ENCODE results near the gene IPPK. TPM values are rescaled to one million over a fixed set of nuclear protein-coding genes. Genes with fewer than 3 reads are reported as not detected.
"Not testable (repeated sequence)": the region's sequence is repeated elsewhere in the genome, so short reads cannot be mapped to it uniquely, and the experiment has no call there.

Gene IPPK
- polyA plus RNA-seq, 1 donor from 2014 or later = 5.2 TPM

GRCh38 chr9:92627651-92628050 is 42.3 kb downstream of the IPPK start:
- Mint-ChIP-seq H3K36me3 (peaks cover 12% of the 10 kb centered on the region), H3K27me3 (no peaks in the 10 kb centered on the region), H3K27ac (no peak overlapping the region), H3K4me1 (peaks cover 0 to 3% (median 2%) of the 10 kb centered on the region in 3 donors), H3K4me3 (no peak overlapping the region), H3K9me3 (peaks cover 0 to 2% (median 0%) of the 10 kb centered on the region in 3 donors)

GRCh38 chr9:92626484-92626883 is 43.4 kb downstream of the IPPK start:
- peaks cover 12% of the 10 kb centered on the region for H3K36me3 Mint-ChIP-seq
- no peak overlapping the region for H3K27ac Mint-ChIP-seq
- H3K9me3 Mint-ChIP-seq = peaks cover 0 to 2% (median 0%) of the 10 kb centered on the region in 3 donors
- no peaks in the 10 kb centered on the region for H3K27me3 Mint-ChIP-seq
- H3K4me3 Mint-ChIP-seq = no peak overlapping the region
- peaks cover 0 to 3% (median 2%) of the 10 kb centered on the region in 3 donors for H3K4me1 Mint-ChIP-seq

GRCh38 chr9:92623936-92624335 is 46.0 kb downstream of the IPPK start:
- H3K4me1 Mint-ChIP-seq, H3K36me3 Mint-ChIP-seq, H3K27ac Mint-ChIP-seq, H3K9me3 Mint-ChIP-seq, H3K4me3 Mint-ChIP-seq, H3K27me3 Mint-ChIP-seq: not testable (repeated sequence)

GRCh38 chr9:92620845-92621244 is 49.1 kb downstream of the IPPK start:
- Mint-ChIP-seq H3K27me3 (no peaks in the 10 kb centered on the region), H3K9me3 (no peaks in the 10 kb centered on the region), H3K4me1 (no peaks in the 10 kb centered on the region), H3K36me3 (peaks cover 4% of the 10 kb centered on the region), H3K27ac (no peak overlapping the region), H3K4me3 (no peak overlapping the region)

GRCh38 chr9:92619601-92620300 is 50.2 kb downstream of the IPPK start:
- H3K9me3 Mint-ChIP-seq = no peaks in the 10 kb centered on the region
- H3K36me3 Mint-ChIP-seq = peaks cover 4% of the 10 kb centered on the region
- no peak overlapping the region for H3K27ac Mint-ChIP-seq
- no peaks in the 10 kb centered on the region for H3K4me1 Mint-ChIP-seq
- no peak overlapping the region for H3K4me3 Mint-ChIP-seq
- no peaks in the 10 kb centered on the region for H3K27me3 Mint-ChIP-seq

GRCh38 chr9:92618633-92619225 is 51.2 kb downstream of the IPPK start:
- Mint-ChIP-seq H3K27me3 (no peaks in the 10 kb centered on the region), H3K4me3 (no peak overlapping the region), H3K4me1 (no peaks in the 10 kb centered on the region), H3K36me3 (peaks cover 4% of the 10 kb centered on the region), H3K9me3 (no peaks in the 10 kb centered on the region), H3K27ac (no peak overlapping the region)

- no peak overlapping the region for H3K4me3 Mint-ChIP-seq
- no peak overlapping the region for H3K27ac Mint-ChIP-seq
- H3K36me3 Mint-ChIP-seq = peaks cover 4% of the 10 kb centered on the region
- no peaks in the 10 kb centered on the region for H3K9me3 Mint-ChIP-seq
- H3K4me1 Mint-ChIP-seq = no peaks in the 10 kb centered on the region
- H3K27me3 Mint-ChIP-seq = no peaks in the 10 kb centered on the region
These were observed 51.9 kb downstream of the IPPK start for GRCh38 chr9:92617951-92618510.

GRCh38 chr9:92617195-92617813 is 52.6 kb downstream of the IPPK start:
- Mint-ChIP-seq H3K4me1 (no peaks in the 10 kb centered on the region), H3K36me3 (peaks cover 4% of the 10 kb centered on the region), H3K9me3 (no peaks in the 10 kb centered on the region), H3K27me3 (no peaks in the 10 kb centered on the region), H3K27ac (peak overlapping the region in 1 of 3 donors; percentile 80), H3K4me3 (no peak overlapping the region)

- H3K27ac Mint-ChIP-seq = peak overlapping the region in 1 of 3 donors; percentile 80
- no peaks in the 10 kb centered on the region for H3K9me3 Mint-ChIP-seq
- no peaks in the 10 kb centered on the region for H3K27me3 Mint-ChIP-seq
- peaks cover 4% of the 10 kb centered on the region for H3K36me3 Mint-ChIP-seq
- H3K4me1 Mint-ChIP-seq = no peaks in the 10 kb centered on the region
- H3K4me3 Mint-ChIP-seq = no peak overlapping the region
These were observed 53.2 kb downstream of the IPPK start for GRCh38 chr9:92616655-92617111.

- Mint-ChIP-seq H3K4me3 (no peak overlapping the region), H3K4me1 (no peaks in the 10 kb centered on the region), H3K36me3 (peaks cover 4% of the 10 kb centered on the region), H3K27me3 (no peaks in the 10 kb centered on the region), H3K27ac (no peak overlapping the region), H3K9me3 (no peaks in the 10 kb centered on the region)
These were observed 53.7 kb downstream of the IPPK start for GRCh38 chr9:92616199-92616641.

GRCh38 chr9:92615790-92616189 is 54.1 kb downstream of the IPPK start:
- Mint-ChIP-seq H3K36me3 (peaks cover 4% of the 10 kb centered on the region), H3K27ac (no peak overlapping the region), H3K27me3 (no peaks in the 10 kb centered on the region), H3K9me3 (no peaks in the 10 kb centered on the region), H3K4me1 (no peaks in the 10 kb centered on the region), H3K4me3 (no peak overlapping the region)

- Mint-ChIP-seq H3K27ac (no peak overlapping the region), H3K27me3 (no peaks in the 10 kb centered on the region), H3K4me1 (no peaks in the 10 kb centered on the region), H3K9me3 (no peaks in the 10 kb centered on the region), H3K36me3 (peaks cover 4% of the 10 kb centered on the region), H3K4me3 (no peak overlapping the region)
These were observed 55.0 kb downstream of the IPPK start for GRCh38 chr9:92614763-92615461.

GRCh38 chr9:92614123-92614510 is 55.8 kb downstream of the IPPK start:
- Mint-ChIP-seq H3K4me3 (no peak overlapping the region), H3K4me1 (no peaks in the 10 kb centered on the region), H3K36me3 (peaks cover 4% of the 10 kb centered on the region), H3K9me3 (no peaks in the 10 kb centered on the region), H3K27me3 (no peaks in the 10 kb centered on the region), H3K27ac (no peak overlapping the region)

GRCh38 chr9:92613268-92614122 is 56.4 kb downstream of the IPPK start:
- Mint-ChIP-seq H3K27ac (no peak overlapping the region), H3K27me3 (no peaks in the 10 kb centered on the region), H3K4me3 (no peak overlapping the region), H3K36me3 (peaks cover 4% of the 10 kb centered on the region), H3K4me1 (no peaks in the 10 kb centered on the region), H3K9me3 (no peaks in the 10 kb centered on the region)

All from IgD-negative memory B cell (primary cell).